Measurements from ENCODE around the gene RAB5B. TPM values are rescaled to one million over a fixed set of nuclear protein-coding genes. Genes with fewer than 3 reads are reported as not detected.

Gene RAB5B
- total RNA-seq, 1 experiment from 2014 or later = 48.4 TPM

DNA sequence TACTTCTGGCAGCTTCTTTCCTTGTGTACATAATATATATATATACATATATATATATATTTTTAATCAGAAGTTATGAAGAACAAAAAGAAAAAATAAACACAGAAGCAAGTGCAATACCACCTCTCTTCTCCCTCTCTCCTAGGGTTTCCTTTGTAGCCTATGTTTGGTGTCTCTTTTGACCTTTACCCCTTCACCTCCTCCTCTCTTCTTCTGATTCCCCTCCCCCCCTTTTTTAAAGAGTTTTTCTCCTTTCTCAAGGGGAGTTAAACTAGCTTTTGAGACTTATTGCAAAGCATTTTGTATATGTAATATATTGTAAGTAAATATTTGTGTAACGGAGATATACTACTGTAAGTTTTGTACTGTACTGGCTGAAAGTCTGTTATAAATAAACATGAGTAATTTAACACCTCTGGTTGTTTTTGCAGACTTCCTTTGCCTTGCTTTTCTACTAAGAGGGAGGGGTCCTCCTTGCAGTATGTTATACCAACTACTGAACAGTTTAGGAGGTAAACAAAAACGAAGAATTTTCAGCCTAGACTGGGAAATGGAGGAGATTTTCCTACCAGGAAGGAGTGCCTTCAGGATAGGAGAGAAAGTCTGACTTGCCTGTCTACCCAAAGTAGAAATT is 64.3 kb downstream of the RAB5B start:
- no peak overlapping the region for H3K18ac ChIP-seq (ENCODE audit: insufficient read length, low read depth, low read length)
- H3K27me3 ChIP-seq (ENCODE audit: insufficient read depth, low read length) = no peaks in the 10 kb centered on the region
- H4K8ac ChIP-seq (replicated peaks; ENCODE audit: insufficient read length, low read depth, low read length) = no peak overlapping the region
- H2BK15ac ChIP-seq (ENCODE audit: low read depth, low read length) = no peak overlapping the region
- peaks cover 0 to 3% of the 10 kb centered on the region in 2 experiments; a peak in 1 of 5 replicates for H3K9me3 Mint-ChIP-seq
- no peak overlapping the region for H4K5ac ChIP-seq (ENCODE audit: insufficient read length, low read depth, low read length)
- H3K79me1 ChIP-seq (ENCODE audit: insufficient read depth, low read depth, low read length, poor library complexity, severe bottlenecking) = no peaks in the 10 kb centered on the region
- H3K4ac ChIP-seq (ENCODE audit: low read depth, low read length) = no peak overlapping the region
- H2AFZ ChIP-seq (ENCODE audit: low read length) = no peak overlapping the region
- H2AK5ac ChIP-seq (ENCODE audit: insufficient read length, low read length) = no peak overlapping the region
- H2BK120ac ChIP-seq (ENCODE audit: low read depth, low read length, poor library complexity, severe bottlenecking) = no peak overlapping the region
- H3K79me2 ChIP-seq (ENCODE audit: insufficient read depth, low read length) = peaks cover 11% of the 10 kb centered on the region; the same call in 1 of the 2 replicates
- no peaks in the 10 kb centered on the region for H4K20me1 ChIP-seq (ENCODE audit: control insufficient read depth, insufficient read depth, insufficient read length)
- H3K4me2 ChIP-seq (ENCODE audit: insufficient read depth, insufficient read length, low read length) = no peak overlapping the region
- H2BK20ac ChIP-seq (ENCODE audit: low read depth, low read length, poor library complexity, severe bottlenecking) = no peak overlapping the region
- no peak overlapping the region for H2BK5ac ChIP-seq (ENCODE audit: insufficient read length, low read length)
- peaks cover 16 to 24% of the 10 kb centered on the region in 2 experiments for H3K4me1 Mint-ChIP-seq
- no peaks in the 10 kb centered on the region; the same call in 1 of the 2 replicates for H3K4me1 ChIP-seq (ENCODE audit: insufficient read depth, low read length)
- H3K14ac ChIP-seq (ENCODE audit: insufficient read depth, low read length) = no peak overlapping the region
- H3K36me3 Mint-ChIP-seq (ENCODE audit: insufficient read depth in 1 of 3, low read depth in 3 of 3) = peaks cover 17 to 45% (median 41%) of the 10 kb centered on the region in 3 experiments
- H3K9me3 ChIP-seq (ENCODE audit: control insufficient read depth, low read depth, low read length) = no peaks in the 10 kb centered on the region
- no peak for DNase-seq
- H3K27me3 Mint-ChIP-seq (ENCODE audit: low read depth) = no peaks in the 10 kb centered on the region
- TF ChIP-seq, protein P1, sequence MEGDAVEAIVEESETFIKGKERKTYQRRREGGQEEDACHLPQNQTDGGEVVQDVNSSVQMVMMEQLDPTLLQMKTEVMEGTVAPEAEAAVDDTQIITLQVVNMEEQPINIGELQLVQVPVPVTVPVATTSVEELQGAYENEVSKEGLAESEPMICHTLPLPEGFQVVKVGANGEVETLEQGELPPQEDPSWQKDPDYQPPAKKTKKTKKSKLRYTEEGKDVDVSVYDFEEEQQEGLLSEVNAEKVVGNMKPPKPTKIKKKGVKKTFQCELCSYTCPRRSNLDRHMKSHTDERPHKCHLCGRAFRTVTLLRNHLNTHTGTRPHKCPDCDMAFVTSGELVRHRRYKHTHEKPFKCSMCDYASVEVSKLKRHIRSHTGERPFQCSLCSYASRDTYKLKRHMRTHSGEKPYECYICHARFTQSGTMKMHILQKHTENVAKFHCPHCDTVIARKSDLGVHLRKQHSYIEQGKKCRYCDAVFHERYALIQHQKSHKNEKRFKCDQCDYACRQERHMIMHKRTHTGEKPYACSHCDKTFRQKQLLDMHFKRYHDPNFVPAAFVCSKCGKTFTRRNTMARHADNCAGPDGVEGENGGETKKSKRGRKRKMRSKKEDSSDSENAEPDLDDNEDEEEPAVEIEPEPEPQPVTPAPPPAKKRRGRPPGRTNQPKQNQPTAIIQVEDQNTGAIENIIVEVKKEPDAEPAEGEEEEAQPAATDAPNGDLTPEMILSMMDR (conservative IDR thresholded peaks at IDR 0.05) = no peak
- no peak overlapping the region for H3K23ac ChIP-seq (ENCODE audit: insufficient read length, low read depth, low read length)
- H4K91ac ChIP-seq (ENCODE audit: insufficient read length, low read depth, low read length) = no peak overlapping the region
- H3K56ac ChIP-seq (ENCODE audit: insufficient read length, low read depth, low read length) = no peak overlapping the region
- no peaks in the 10 kb centered on the region for H3K23me2 ChIP-seq (ENCODE audit: insufficient read length, low read depth, low read length, poor library complexity, severe bottlenecking)
- H3T11ph ChIP-seq (ENCODE audit: low read length) = no peak overlapping the region
- H3K27ac ChIP-seq (ENCODE audit: insufficient read length, low read depth, low read length) = no peak overlapping the region
- H3K9ac ChIP-seq (ENCODE audit: extremely low read depth, insufficient read length, low read length) = no peak overlapping the region
- WGBS (ENCODE audit: extremely low coverage, insufficient read length, low lambda C conversion rate) = 83% methylated on average over 1 of the region's 2 CpGs
- H3K27ac Mint-ChIP-seq = no peak overlapping the region
- H3K4me3 Mint-ChIP-seq = 0 out of 5 replicates have a peak overlapping the region, but pooled peaks of 1 of the 2 experiments have one; percentile 14
- no peak overlapping the region for H2BK12ac ChIP-seq (ENCODE audit: insufficient read length, low read depth, low read length)
